NCI-H510A (cell line): ENCODE results near the gene LMBRD1.
A peak's percentile ranks its signal among the peaks of the same experiment; 100 is the strongest.
"Not testable (repeated sequence)": the region's sequence is repeated elsewhere in the genome, so short reads cannot be mapped to it uniquely, and the experiment has no call there.

Experiments used
- DNase-seq: peaks from one replicate; lab custom pipeline; 2025; lab: John Stamatoyannopoulos, UW

LMBRD1 gene

DNA sequence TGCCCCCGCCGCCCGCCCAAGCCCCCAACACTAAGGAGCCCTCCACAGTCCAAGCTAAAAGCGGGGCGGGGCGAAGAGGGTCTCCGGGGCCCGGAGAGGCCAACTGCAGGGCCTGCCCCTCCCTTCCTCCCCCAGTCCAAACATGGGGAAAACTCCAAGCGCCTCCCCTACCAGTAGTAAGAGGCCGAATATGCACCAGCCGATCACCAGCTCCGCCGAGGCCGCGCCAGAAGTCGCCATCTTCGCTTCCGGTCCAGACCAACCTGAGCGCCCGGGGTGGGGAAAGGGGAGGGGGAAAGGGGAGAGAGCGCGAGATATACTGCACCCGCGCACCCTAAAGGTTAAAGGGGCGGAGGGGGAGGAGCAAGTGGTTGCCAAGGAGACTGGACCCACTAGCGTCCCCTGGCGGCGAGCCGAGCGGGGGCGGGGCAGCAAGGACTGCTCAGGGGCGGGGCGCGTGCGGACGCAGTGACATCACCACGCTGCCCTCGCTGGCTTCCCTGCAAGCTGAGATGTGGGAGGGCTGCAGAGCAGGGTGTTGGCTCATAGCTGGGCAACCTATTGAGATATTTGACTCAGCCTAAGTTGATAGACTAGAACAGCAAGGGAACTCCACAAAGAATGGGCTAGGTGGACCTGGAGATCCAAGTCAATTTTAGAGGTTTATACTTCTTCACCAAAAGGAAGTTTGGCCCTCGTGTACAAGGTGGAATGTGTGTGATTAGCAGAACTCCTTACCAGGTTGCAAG lies at the start of gene LMBRD1:
Gene LMBRD1, minus strand, starts transcription at position 369 of the 749 bp plus-strand sequence. Its CDS starts 129 bp downstream, at position 240.
- DNase-seq, result peak; percentile 83

DNA sequence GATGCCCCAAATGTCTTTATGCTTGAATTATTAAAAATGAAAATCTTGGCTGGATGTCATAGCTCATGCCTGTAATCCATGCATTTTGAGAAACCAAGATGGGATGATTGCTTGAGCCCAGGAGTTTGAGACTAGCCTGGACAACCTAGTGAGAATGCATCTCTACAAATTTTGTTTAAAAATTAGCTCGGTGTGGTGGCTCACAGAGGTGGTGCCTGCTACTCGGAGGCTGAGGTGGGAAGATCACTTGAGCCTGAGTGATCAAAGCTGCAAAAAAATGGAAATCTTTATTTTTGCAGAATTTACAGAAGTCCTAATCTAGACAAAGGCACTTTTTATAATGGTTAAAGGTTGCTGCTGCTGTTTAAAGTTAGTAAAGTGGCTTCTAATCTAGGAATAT lies 49.5 kb upstream of the LMBRD1 start:
- no peak for DNase-seq

DNA sequence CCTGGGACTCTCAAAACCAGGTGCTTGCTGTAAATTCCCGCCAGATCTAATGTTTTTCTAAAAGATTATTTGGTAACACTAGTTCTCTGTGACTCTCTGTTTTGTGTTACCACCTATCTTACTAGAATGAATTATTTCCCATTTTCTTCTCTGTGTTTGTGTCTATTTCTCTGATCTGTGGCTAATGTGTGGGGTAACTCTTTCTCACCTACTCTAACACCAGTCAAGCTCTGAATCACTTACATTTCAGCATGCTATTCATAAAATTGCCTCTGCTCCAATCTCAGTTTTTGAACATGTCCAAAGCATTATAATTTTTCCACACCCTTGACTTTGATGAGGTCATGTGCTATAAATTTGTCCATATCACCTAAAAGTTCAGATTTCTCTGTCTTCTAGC lies 46.4 kb upstream of the LMBRD1 start:
- DNase-seq, result no peak

DNA sequence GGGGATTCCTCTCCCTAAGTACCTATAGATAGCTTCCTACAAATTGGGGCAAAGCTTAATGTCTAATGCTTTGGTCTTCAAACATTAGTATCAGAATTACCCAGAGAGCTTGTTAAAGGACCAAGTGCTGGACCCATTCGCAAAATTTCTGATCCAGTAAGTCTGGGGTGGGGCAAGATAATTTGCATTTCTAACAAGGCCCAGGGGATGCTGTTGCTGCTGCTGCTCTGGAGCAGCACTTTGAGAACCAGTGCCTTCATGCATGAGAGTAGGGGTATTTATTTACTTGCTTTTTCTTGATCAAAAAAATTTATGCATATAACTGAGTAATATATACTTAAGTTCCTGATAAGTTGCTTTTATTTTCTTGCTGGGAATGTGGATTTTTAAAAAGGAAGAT lies 45.1 kb upstream of the LMBRD1 start:
- DNase-seq, result no peak

DNA sequence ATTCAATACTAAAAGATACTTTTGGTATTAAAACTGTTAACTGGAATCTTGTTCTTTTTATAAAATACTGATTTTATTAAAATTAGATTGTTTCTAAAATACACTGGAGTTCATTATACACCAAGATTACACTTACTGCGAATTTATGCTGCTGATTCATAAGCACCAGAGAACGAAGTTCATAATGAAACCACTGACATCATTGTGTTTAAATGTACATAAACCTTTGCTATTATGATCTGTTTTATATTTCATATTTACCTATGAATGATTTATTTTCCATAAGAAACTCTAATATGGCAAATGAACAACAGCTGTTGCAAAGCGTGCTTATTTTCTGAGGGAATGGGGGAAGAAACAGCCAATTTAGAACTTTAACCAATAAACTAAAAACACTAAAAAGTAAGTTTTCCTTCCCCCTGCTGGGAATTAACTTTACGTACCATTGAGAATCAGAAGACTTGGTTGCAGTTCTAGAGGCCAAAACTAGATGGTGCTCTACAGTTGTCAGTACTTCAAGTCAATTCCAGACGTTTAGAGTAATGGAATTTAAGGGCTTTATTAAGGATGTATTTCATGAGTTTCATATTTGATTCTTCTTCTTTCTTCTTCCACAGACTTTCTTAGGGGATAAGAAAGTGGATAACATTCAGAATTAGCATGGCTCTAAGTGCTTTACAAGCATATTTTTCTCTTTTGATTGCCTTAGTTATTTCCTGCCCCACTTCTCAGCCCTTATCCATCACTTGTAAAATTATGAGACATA lies 38.8 kb upstream of the LMBRD1 start:
- DNase-seq, result no peak

DNA sequence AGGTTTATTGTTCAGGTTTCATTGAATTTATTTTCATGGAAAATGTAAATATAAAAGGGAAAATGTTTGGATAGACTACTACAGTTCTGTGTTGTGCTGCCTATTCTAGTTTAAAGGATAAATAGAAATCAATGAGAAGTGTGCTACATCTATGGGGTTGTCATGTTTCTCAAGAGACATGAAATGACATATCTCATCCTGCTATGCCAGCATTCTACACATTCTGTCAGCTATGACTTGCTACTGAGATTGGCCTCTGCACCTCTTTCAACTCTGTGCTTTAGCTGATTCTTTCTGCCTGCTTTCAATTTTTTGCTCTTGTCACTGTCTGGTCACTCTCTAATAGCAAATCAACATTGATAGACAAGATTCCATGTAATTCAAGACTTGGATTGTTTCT lies 35.7 kb upstream of the LMBRD1 start:
- DNase-seq, result no peak

DNA sequence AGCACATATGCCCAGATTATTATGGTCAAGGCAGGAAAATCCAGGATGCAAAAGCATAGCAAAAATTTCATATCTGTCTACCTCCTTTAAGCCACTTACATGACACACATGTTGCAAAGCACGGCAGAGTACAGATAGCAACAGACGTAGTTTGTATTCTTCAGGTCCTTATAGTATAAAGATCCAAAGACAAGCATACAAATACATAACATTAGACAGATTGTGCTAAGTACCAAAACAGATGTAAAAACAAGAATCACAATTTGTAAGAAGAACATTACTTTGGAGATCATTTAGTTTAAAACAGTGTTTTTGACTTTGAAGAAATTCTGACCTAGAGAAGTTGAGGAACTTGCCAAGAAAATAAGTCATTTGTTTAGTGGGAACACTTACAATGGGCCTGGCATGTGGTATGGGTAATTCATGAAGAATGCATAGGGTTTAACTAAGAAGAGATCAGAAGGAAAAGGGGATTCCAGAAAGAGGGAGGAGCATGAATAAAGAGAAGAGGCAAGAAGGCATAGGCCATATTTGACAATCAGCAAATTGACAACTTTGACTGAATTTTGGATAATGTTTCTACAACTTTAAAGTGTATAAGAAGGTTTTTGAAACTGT lies 30.6 kb upstream of the LMBRD1 start:
- DNase-seq, result no peak

DNA sequence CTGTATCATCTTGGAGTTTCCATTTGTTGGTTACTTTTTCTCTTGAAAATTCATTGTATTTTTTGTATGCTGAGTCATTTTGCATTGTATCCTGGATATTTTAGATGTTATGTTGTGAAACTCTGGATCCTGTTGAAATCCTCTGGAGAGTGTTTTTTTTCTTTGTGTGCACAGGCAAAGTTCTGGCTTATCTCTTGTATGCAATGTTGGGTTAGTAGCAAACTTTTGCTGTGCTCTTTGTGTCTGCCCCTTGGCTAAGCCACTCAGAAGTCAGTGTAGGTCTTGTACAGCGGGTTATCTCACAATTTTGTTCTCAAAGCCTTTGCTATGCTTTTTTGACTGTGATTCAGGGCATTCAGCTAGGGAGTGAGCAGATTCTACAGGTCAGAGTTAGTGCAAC lies 29.1 kb upstream of the LMBRD1 start:
- DNase-seq, result no peak

DNA sequence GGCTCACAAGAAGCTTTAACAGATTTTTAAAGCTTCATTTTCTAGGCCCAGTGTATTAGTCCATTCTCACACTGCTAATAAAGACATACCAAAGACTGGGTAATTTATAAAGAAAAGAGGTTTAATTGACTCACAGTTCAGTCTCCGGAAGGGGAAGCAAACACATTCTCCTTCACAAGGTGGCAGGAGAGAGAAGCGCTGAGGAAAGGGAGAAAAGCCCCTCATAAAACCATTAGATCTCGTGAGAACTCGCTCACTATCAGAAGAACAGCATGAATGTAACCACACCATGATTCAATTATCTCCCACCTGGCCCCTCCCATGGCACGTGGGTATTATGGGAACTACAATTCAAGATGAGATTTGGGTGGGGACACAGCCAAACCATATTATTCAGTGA lies 27.5 kb upstream of the LMBRD1 start:
- DNase-seq, result not testable (repeated sequence)

DNA sequence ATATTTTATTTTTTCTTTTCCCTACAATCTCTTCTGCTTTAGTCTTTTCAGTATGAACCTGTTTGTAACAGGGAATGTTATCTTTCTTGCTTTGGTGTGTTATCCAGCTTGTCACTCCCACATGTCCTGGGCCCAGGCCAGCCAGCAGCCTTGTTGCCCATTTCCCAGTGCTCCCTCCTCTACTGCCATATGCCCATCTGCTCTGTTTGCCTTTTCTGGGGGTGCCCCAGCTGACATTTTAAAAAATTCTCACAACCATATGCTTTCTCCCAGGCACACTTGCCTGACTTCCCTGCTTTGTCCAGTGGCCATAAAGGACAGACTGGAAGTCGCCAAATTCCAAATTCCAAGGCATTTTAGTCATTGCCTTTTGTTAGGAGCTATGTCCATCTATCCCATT lies 23.6 kb upstream of the LMBRD1 start:
- DNase-seq, result no peak

DNA sequence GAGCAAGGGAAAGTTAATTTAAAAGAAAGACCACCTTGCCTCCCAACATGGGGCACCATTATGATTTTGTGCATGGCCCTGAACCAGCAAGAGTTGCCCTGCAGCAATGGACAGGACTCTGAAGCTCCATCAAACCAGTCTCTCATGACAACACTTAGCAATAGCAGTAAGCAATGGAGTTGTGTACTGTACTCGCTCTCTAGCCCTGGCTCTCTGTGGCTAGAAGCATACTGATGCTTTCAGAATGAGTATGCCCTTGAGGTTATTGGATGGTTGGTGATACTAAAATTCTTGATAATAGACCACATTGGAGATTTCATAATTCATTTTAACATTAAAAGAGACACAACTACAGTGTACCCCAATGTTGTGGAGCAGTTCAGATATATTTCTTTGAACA lies 23.2 kb upstream of the LMBRD1 start:
- DNase-seq, result no peak

DNA sequence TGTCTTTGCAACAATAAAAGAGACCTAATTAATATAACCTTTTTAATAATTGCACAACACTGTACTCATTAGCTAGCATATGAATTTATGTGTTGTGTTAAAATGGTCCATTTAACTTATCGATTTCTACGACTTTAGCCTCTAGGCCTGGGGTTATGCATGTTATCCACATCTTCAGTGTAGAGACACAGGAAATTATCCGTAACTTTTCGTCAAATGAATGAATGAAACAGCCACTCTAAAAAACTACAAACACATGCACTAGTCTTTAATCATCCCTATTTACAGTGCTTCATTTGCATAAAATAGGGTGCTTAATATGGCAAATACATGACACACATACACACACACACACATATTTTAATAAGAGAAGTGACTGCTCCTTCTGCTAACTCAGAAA lies 22.3 kb upstream of the LMBRD1 start:
- DNase-seq, result no peak

DNA sequence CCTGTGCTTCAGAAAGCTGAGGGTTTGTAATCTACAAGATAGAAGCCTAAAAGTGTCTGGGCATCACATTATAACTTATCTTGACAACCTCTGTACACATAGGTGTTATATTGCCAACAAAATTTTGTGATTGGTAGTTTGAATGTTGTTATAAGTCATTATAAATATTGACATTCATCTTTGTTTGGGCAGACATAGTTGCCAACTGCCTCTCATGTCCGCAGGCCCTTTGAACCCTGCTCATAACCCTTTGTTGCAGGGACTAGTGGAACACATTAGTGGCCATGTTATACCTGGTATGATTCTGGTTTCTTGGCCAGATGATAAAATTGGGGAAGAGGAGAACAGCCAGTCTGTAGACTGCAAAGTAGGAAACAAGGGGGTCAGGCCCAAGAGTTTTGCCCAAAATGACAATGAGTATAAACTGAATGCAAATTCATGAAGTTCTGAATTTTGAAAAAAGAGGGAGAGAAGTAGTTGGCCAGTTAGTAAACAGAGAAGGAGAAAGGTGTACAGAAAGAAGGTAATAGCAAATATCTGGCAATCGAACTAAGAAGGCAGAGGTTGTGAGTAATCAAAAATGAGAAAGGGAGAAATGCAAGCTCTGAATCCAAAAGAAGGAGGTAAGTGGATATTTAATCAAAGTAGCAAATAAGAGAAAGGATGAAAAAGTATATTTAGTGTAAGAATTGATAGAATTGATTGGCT lies 21.6 kb upstream of the LMBRD1 start:
- no peak for DNase-seq

DNA sequence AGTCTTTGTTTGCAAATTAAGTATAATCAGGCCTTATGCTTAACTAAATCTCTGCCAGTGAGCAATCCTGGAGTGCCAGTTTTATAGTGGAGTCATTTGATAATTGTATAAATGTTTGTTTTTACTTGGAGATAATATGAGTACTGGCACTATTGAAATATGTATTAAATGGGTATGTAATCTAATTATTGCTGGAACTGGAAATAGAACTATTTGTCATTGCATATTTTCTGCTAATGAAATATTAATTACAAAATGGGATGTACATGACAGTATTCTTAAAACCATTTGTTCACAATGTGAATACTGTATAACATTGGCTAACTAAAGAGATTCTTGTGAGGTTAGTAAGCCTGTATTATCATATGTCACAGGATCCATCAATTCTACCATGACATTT lies 20.5 kb upstream of the LMBRD1 start:
- DNase-seq, result no peak

DNA sequence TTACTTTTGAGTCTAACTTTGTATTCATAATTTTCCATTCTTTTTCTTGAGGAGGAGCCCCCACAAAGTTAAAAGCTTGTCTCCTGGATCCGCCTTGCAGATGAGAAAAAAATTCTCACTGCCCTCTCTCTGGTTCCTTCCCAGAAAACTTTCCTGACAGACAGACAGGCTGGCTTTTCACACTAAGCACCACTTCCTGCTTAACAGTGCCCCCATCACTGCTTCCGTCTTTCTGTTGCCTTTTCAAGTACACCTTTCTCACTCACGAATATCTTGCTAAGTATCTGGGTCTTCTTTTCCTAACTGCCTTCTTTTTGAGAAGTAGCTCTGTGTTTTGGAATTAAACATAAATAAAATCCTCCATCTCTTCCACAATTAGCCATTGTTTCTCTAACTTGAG lies 19.8 kb upstream of the LMBRD1 start:
- no peak for DNase-seq

DNA sequence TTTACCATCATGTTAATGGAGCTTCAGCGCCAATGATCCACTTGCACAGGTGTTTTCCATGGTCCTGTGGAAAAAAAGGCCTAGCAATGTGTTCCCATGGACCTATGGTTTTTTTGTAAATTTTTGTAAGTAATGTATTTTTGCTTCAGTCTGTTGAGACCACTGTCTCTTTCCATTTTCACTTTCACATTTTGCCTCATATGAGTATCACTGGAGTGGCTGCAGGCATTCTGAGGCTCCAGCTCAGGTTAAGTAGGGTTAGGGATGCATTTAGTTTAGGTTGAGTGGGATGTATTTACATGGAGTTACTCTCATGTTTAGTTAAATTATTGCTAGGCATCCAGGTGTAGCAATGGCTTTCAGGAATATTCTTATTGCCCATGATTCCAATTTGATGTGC lies 19.2 kb upstream of the LMBRD1 start:
- DNase-seq, result no peak

DNA sequence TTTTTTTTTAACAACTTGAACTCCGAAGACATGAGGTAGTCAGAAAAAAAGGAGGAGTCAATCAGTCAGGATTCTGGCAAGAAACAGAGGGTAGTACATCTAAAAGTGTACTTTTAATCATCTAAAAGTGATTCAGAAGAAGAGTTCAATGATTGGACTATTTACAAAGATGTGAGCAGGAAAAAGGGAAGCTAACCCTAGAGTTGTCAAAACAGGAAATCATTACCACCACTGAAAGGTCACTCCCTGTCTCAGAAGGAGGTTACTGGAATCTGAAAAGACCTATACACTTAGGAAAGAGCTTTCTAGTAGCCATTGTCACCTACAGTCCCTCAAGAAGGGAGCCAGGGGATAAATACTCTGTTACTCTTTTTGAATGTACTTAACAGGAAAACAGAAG lies 16.7 kb upstream of the LMBRD1 start:
- DNase-seq, result no peak

DNA sequence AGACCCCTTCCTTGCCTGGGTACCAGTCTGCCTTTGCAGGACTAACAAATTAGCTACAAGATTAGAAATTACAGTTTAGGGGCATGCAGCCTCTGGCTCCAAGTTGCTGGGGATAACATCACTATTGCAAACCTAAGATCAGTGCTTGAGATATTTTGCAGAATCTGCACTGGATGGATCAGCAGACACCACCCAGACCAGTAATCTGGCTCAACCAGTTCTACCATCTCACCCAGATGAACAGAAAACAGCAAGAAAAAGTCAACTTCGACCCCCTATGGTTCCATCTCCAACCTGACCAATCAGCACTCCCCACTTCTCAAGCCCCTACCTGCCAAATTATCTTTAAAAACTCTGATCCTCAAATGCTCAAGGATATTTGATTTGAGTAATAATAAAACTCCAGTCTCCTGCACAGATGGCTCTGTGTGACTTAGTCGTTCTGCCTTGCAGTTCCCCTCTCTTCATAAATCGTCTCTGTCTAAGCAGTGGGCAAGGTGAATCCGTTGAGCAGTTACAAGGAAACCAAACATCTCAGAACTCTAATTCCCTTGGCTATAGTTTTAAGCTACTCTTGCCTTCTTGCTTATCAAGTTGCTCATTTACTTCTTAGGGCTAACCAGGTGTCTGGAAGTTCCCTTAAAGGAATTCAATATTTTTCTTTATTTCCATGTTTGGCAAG lies 16.1 kb upstream of the LMBRD1 start:
- no peak for DNase-seq

DNA sequence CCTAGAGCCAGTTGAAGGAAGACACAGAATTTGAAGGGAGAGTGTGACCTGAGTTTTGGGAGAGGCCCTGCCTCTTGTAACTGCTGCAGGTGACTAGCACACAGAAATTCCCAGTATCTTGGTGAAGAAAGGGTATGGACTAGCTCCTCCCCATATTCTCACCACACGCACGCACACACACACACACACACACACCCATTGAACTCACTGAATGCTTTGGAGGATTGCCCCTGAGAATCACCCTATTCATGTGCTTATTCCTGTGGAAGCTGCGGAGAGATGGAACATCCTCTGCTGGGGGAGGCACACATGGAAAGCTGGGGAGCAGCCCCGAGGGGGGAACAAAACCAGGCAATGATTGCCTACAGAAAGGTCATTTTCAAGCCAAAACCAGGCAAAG lies 6.2 kb upstream of the LMBRD1 start:
- DNase-seq, result no peak

DNA sequence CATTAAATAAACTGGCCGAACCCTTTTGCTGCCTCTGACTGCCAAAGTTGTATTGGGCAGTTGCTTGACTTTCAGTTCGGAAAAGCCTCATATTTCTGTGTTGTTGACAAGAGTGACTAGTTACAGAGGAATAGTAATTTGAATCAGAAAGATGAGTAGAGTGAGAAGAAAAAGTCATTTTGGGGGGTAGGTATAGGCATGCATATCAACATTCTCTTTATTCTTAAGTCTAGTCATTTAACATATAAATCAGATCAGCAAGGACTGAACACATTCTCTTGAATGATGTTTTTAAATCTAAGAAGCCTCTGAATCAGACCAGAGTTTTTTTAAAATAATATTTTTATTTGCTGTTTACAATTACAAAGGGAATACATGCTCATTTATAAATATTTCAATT lies 4.9 kb upstream of the LMBRD1 start:
- no peak for DNase-seq

DNA sequence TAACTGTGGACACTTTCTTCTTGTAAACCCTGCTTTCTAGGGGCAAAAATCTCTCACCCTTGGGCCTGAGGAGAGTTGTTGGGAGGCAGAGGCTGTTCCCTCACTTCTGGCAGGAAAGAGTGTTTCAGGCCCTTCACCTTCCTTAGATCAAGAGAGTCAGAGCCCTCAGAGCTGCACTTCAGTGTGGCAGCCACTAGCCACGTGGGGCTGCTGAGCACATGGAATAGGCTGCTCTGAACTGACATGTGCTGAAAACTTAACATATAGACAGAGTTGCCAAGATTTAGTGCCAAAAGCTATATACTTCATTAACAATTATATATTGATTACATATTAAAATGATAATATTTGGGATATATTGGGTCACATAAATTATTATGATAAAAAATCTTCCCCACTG lies 4.4 kb upstream of the LMBRD1 start:
- no peak for DNase-seq

DNA sequence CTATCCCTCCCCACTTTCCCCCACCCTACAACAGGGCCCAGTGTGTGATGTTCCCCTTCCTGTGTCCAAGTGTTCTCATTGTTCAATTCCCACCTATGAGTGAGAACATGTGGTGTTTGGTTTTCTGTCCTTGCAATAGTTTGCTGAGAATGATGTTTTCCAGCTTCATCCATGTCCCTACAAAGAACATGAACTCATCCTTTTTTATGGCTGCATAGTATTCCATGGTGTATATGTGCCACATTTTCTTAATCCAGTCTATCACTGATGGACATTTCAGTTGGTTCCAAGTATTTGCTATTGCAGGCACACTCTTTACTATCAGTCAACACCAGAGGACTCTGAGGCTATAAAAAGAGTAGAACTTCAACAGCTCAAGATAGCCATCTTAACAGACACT lies 2.0 kb upstream of the LMBRD1 start:
- DNase-seq, result not testable (repeated sequence)
